Esophagus muscularis mucosa (tissue), 3 donors: Measurements from ENCODE around the gene SEPTIN6.

Source experiments
- CTCF ChIP-seq, 3 experiments: fragments of 200-600 bp in 2 of 3; fragments of 450-650 bp in 1 of 3; sonication (generic) in 2 of 3; IDR thresholded peaks; one replicate each; pipeline ENCODE4 v1.5.1; 2017 to 2019; ENCODE audit warnings: antibody characterized with exemption in 3 of 3, mild to moderate bottlenecking in 2 of 3, moderate library complexity in 1 of 3
- POLR2A ChIP-seq: fragments of 450-650 bp; IDR thresholded peaks from one replicate; pipeline ENCODE4 v1.6.1; 2017; ENCODE audit warnings: antibody characterized with exemption, moderate library complexity, mild to moderate bottlenecking, low read depth
- POLR2AphosphoS5 ChIP-seq, 2 donors: sonication (generic); formaldehyde crosslinking; IDR thresholded peaks; one replicate each; pipeline ENCODE4 v1.6.1; 2017; ENCODE audit warnings: antibody characterized with exemption in 2 of 2

DNA sequence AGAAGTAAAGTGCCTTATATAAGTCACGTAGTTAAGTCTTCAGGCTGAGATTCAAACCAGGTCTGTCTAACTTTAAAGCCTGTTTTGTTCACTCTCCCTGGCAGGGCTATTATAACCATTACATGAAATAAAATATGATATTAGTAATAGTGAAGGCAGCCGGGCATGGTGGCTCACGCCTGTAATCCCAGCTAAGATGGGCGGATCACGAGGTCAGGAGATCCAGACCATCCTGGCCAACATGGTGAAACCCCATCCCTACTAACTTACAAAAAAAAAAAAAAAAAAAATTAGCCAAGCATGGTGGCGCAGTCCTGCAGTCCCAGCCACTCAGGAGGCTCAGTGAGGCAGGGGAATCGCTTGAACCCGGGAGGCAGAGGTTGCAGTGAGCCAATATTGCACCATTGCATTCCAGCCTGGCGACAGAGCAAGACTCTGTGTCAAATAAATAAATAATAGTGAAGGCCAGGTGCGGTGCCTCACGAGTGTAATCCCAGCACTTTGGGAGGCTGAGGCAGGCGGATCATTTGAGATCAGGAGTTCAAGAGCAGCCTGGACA lies 43.3 kb upstream of the SEPTIN6 start:
- TF ChIP-seq POLR2A, result no peak
- TF ChIP-seq CTCF (IDR thresholded peaks at IDR 0.05), result no peak
- TF ChIP-seq POLR2AphosphoS5 (IDR thresholded peaks at IDR 0.05), result no peak
